GM19438 (cell line): Measurements from ENCODE around the gene RARG.
"Not testable (repeated sequence)": the region's sequence is repeated elsewhere in the genome, so short reads cannot be mapped to it uniquely, and the experiment has no call there.

Experiments
- ATAC-seq: cut with Tn5 transposase; IDR thresholded peaks from one replicate; pipeline ENCODE4 v1.9.1; 2021; ENCODE audit warnings: low read depth; ENCODE audit not compliant: unreplicated experiment

Gene RARG

DNA sequence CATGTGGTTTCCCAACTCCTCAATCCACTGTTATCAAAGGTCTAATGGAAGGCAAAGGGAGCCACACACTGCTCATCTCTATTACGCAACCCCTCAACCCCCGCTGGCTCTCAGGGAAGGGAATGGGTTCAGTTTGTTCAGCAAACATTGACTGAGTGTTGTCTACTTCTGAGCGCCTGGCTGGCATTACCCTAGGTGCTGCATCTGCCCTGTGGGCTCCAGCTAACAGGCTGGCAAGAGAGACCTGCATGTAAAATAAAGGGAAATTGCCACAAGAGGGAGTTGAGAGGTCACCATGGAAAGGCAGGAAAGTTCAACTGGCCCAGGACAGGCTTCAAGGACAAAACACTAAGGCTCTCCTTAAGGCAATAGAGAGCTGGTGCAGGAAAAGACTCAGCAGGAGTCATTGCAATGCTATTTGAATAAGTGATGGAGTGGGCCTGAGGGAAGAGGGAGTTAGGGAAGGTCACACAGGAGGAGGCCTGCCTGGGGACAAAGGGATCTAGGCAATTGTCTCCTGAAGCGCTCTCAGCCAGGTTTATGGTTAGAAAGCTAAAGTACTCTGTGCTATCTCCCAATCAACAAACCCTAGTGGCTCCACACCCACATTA, 57.0 kb downstream of the RARG start:
- ATAC-seq, result no peak

DNA sequence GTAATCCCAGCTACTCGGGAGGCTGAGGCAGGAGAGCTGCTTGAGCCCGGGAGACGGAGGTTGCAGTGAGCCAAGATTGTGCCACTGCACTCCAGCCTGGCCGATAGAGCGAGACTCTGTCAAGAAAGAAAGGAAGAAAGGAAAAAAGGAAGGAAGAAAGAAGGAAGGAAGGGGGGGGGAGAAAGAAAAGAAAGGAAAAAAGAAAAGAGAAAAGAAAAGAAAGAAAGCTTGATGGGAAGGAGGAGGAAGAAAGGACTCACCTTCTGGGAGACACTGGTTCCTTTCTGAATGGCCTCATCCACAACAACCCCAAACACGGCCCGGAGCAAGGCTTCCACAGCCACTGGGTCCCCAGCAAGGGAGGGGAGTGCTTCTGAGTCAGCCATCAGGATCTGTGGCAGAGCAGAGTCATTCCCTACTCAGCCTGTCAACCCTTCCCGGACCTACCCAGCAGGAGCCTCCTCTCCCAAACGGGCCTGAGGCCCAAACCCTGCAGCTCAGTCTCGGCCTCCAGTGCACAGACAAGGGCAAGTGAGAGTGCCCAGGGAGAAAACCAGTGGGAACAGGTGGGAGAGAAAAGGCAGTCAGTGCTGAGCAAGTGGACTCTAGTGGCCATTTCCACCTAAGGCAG, 58.8 kb downstream of the RARG start:
- no peak for ATAC-seq

DNA sequence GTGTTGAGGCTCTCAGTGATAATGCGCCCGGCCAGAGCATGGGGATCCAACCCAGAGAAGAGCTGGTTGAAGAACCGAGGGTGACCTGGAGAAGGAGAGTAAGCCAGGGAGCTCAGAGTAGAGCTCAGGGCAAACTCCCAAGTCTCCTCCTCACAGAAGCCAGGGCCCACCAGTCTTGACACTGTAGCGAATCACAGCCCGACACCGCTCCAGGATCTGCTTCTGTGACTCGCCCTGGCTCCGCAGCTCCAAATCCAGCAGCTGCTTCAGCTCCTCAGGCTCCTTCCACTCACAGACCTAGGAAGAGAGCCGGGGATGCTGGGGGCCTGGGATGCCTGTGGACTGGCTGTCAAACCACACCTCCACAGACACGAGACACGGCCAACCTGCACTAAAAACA, 59.7 kb downstream of the RARG start:
- no peak for ATAC-seq

DNA sequence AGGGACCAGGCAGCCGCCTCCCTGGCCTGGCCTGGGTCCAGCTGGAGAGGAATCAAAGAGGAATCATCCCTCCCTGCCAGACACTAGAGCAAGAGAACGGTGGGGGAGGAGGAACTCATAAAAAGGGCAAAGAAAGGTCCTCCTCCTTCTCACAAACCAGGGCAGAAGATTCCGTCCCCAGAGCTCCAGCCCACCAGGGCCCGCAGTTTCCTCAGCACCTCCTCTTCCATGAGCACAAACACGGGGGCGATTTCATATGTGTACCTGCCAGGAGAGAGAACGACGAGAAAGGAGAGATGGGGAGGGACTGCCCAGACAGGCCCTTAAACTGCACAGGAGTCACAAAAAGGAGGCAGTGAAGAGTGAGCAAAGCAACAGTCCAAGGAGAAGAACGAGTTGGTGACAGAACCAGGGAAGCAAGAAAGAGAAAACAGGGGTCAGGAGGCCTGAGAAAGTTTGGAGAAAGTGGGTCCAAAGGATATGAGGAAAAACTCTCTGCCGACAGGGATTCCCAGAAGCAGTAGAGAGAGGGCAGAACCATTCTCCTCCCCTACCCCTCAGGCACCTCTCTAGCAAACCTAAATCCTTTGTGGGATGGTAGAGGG, 60.2 kb downstream of the RARG start:
- no peak for ATAC-seq

DNA sequence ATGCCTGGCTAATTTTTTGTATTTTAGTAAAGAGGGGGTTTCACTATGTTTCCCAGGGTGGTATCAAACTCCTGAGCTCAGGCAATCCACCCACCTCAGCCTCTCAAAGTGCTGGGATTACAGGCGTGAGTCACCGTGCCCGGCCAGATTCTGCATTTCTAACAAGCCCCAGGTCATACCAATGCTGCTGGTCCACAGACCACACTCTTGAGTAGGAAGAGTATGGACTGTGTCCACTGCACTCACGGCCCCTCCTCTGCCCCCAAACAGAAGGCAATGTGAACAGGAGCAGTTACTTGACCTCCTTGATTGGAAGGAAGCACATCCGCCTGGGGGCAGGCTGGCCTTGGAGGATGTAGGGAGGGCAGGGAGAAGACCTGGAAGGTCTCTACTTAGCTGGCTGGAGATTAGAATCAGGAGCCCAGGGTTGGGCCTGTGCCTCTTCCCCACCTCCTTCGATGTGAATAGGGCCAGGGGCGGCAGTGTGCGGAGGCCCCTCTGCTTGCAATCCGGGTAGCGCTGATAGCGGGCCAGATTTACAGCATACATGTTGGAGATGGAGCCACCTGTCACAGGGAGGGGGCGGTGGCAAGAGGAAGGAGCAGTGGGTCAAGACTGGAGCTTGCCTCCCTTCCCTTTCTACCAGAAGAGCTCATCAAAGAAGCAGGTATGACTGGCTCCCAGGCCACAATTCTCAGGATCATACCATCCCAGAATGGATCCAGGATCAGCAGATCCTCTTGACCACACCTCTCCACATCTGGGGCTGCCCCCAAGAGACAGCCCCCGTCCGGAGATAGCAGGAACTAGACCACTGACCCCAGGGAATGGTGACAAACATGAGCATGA, 60.9 kb downstream of the RARG start:
- no peak for ATAC-seq

DNA sequence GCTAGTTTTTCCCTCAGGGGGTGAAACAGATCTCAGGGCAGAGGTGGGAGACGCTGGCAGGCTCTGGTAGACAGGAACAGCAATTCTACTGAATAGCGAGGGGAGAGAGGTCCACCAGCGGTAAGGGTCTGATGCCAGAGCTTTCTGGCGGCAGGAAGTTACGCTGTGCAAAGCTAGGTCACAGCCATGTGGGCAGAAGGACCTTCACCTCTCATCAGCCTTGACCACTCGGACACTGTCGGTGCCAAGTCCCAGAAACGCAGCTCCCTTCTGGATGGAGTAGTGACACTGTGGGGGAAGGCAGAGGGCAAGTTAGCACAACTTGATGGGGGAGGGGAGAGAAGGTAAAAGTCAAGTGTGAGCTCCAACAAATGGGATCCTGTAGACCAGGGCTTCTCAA, 61.8 kb downstream of the RARG start:
- no peak for ATAC-seq

DNA sequence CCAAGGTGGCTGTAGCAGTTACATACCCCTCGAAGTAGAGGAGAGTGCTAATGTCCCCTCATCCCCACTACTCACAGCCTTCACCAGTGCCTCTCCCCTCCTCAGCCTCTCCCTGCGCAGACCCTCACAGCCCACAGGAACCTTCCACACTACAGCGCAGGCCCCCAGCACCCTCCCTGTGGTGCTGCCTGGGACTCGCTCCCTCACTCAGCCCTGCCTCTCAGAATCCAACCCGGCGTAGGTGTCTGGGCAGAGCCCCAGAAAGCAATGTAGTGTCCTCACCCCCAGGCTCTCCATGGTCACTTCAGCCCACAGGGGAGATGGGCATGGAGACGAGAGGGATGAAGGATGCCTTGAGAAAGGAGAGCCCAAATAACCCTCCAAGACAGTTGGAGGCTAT, 62.4 kb downstream of the RARG start:
- ATAC-seq, result no peak

DNA sequence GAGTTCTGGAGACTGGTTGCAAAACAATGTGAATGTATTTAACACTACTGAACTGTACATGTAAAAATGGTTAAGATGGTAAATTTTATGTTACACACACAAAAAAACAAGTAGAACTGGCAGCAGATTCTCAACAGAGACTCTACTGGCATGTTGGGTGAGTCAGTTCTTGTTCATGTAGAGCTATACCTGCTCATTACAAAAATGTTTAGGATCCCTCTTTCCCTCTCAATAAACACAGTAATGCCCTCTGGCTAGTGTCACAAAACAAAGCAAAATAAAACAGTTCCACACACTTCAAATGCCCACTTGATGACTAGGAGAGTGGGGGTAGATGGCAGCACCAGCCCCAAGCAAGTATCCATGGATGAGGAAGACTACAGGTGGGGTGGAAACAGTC, 65.2 kb downstream of the RARG start:
- no peak for ATAC-seq

DNA sequence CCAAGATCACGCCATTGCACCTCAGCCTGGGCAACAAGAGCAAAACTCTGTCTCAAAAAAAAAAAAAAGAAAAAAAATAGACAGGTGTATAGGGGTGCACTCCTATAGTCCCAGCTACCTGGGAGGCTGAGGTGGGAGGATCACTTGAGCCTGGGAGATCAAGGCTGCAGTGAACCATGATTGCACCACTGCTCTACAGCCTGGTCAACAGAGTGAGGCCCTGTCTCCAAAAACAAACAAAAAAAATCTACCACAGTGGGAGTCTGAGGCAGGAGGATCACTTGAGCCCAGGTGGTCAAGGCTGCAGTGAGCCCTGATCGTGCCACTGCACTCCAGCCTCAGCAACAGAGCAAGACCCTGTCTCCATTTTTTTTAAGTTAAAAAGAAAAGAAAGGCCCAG, 69.0 kb downstream of the RARG start:
- not testable (repeated sequence) for ATAC-seq

DNA sequence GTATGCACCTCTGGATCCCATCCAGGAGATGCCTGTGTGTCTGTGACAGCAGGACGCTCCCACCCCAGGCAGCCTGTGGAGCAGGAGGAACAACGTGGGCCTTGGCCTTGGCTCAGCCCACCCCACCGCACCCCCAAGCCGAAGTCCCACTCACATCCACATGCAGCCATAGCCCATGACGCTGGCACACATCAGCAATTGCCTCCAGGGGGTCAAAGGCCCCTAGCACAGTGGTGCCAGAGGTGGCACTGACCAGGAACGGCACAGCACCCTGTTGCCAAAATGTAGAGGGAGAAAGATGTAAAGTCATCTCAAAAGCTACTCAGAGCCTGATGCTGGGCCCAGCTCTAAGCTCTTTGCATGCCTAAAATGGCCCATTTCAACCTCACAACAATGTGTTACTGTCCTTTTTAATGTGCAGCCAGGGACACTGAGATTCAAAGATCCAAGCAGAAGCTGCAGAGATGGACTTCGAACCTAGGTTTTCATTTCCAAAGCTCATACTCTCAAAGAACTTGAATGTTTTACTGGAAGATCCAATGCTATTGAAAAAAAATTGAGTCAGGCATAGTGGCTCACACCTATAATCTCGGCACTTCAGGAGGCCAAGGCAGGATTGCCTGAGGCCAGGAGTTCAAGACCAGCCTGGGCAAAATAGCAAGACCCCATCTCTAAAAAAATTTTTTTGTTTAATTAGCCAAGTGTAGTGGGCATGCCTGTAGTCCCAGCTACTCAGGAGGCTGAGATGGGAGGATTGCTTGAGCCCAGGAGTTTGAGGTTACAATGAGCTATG, 70.7 kb downstream of the RARG start:
- ATAC-seq, result no peak

DNA sequence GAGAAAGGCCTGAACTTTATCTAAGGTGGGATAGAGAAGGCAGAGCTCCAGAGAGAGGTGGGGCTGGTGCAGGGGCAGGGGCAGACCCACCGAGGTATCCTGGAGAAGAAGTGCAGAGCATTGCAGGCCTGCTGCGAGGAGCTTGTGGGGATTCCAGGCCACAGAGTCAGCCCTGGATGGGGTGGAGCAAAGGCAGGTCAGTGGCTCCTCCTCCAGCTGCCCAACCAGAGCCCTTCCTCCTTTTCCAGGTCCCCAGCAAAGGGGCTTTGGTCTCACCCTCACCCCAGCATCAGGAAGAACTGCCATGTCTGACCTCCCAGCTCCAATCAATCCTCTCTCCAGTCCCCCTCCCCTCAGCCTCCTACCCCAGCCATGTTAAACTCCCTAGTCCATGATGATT, 71.3 kb downstream of the RARG start:
- no peak for ATAC-seq
